SW480 (cell line): Measurements from ENCODE around the gene MMP25.

Experiments used
- DNase-seq: peaks from one replicate; pipeline ENCODE4 v3.0.0-alpha.2; 2016; ENCODE audit warnings: low spot score

MMP25 gene

GRCh38 chr16:3095869-3096268 is 49.5 kb downstream of the MMP25 start:
- DNase-seq: peak; percentile 13

GRCh38 chr16:3096362-3096761 is 50.0 kb downstream of the MMP25 start:
- no peak for DNase-seq

GRCh38 chr16:3097266-3097665 is 50.9 kb downstream of the MMP25 start:
- DNase-seq: no peak

- DNase-seq: no peak
These were observed 52.4 kb downstream of the MMP25 start, which contains the start of gene ZSCAN10 for GRCh38 chr16:3098459-3099394. Gene ZSCAN10, minus strand, starts transcription at chr16:3099294. Its CDS starts 6,357 bp downstream, at chr16:3092937.

- DNase-seq: no peak
These were observed 53.0 kb downstream of the MMP25 start for GRCh38 chr16:3099395-3099731.

GRCh38 chr16:3099732-3100499 is 53.6 kb downstream of the MMP25 start:
- peak; percentile 93 for DNase-seq

GRCh38 chr16:3101018-3101840 is 54.9 kb downstream of the MMP25 start:
- peak; percentile 46 for DNase-seq

- peak; percentile 7 for DNase-seq
These were observed 55.6 kb downstream of the MMP25 start for GRCh38 chr16:3101841-3102470.

- peak; percentile 87 for DNase-seq
These were observed 60.0 kb downstream of the MMP25 start for GRCh38 chr16:3106205-3106928.
